NCI-H2107 (cell line): ENCODE data around the gene NTSR2.

Experiments
- DNase-seq: peaks from one replicate; lab custom pipeline; 2025; lab: John Stamatoyannopoulos, UW

Gene NTSR2

DNA sequence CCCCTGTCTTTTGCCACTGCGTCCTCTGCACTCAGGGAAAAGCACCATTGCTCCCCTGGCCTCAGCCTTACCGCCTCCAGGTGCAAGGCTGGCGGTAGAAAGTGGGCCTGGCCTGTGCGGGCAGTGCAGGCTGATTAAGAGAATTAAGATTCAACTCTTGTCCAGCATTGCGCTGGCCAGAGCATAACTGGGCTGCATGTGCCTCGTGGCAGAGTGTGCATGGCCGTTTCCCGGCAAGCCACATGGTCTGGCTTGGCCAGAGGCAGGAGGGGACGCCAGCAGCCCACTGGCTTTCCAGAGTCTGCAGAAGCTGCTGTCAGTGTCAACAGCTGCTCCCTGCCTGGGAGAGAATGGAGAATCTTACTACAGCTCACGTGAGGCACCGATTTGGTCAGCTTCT lies 12.3 kb downstream of the NTSR2 start:
- no peak for DNase-seq

- DNase-seq = no peak
Observed at GRCh38 chr2:11657195-11657594, 12.8 kb downstream of the NTSR2 start.

DNA sequence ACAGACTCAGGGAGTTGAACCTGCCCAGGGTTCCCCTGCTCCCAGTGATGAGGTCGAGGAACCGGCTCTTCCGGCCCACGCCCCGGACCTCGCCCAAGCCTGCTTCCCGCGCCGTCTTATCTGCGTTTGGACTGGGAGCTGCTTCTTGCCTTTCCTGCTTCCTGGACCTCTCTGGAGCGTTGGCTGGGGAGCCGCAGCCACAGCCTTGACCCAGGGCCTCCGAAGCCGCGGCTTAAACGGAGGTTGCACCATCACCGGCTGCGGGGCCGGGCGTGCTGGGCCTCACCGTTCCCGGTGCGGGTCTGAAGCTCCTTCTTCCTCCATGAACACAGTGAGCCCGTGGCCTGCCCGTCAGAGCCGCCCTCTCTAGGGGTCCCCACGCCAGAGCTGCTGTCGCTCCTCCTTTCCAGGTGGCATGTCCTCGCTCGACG lies 13.3 kb downstream of the NTSR2 start:
- DNase-seq = no peak

- no peak for DNase-seq
Observed at GRCh38 chr2:11656252-11656651, 13.7 kb downstream of the NTSR2 start.

GRCh38 chr2:11655495-11655894 lies 14.5 kb downstream of the NTSR2 start:
- no peak for DNase-seq

DNA sequence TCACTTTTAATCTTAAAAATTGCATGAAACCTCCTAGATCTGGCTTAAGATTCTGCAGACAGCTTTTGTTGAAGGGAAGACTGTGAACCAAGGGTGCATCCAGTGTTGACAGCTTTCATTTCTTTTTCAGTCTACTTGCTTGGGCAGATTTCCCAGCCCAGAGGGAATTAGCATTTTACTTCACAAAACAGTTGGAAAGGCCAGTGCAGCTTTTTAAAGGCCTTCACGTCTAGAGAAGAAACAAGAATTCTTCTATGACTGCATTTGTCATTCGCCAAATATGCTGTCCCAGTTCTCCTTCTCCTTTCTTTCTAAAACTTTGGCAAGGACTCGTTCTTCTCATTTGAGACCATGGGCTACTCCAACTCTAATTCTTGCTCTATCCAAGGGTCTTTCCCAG lies 17.4 kb downstream of the NTSR2 start:
- DNase-seq = no peak

DNA sequence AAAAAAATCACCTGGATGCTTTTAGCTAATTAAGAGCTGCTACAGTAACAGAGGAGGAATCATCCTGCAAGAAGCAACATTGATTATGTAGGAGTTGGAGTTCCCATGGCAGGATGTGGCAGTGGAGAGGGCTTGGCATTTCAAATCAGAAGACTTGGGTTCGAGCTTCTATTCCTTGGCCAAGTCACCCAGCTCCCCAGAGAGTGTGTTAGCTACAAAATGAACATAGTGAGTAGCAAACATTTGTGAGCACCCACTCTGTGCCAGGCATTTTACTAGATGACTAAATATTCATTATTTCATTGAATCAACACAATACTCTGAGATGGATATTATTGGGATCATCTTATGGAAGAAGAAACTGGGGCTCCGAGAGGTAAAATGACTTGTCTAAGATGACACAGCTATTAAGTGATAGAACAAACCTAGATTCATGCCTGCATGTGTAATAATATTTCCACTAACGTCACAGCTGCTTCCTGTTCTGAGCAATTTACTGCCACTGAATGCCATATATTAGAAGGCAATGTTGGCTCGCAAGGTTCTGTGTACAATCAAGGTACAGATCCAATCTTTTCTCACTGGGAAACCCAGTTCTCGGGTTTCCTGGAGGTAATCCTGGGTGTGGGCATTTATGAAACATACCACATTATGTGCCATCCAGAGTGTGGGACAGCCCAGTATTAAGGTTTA lies 18.0 kb downstream of the NTSR2 start:
- DNase-seq = no peak

DNA sequence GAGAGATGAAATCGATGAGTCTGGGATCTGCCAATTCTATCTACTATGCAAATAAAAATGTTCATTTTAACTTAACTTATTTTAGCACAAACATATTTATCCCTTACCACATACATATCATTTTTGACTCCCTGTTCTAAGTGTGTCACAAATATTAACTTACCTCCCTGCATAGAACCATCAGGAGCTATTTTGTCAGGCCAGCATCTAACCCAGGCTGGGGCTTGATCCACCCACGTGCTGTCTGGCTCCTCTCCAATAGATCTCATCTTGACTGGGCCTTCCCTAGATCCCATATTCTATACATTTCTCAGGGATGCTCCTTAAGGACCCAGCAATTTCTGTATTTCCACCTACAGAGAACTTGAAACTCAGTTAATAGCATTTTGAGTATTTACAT lies 20.9 kb downstream of the NTSR2 start:
- no peak for DNase-seq

DNA sequence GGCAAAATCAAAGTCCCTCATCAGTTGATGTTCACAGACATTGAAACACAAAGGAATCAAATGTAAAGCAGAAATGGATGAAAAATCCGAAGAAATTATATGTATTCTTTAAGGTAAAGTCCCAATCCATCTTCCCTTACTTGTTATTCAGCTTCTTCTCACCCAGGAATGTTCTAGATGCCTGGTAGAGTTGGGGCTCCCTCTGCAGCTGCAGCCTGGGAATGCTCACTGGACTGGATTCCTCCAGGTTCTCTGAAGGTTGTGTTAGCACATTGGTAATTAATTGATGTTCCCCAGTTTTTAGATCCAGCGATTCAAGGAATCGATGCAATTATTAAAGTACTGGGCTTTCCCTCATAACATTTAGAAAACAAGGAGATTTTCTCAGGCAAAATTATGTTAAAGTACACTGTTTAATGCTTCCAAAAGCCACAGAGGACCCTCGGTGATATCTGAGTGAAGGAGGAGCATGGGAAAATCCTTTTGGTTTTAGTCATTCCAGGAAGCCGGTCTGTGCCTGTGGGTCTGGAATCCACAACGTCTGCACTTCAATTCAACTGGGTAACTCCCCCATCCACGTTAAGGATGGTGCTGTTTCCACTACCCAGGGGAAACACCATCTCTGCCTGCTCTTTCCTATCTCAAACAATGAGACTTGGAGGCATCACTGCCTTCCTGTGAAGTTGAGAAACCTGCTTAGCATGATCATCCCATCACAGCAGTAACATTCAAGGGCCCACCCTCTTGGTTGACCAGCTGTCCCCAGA lies 22.0 kb downstream of the NTSR2 start:
- no peak for DNase-seq

GRCh38 chr2:11646530-11646929 lies 23.5 kb downstream of the NTSR2 start:
- no peak for DNase-seq

DNA sequence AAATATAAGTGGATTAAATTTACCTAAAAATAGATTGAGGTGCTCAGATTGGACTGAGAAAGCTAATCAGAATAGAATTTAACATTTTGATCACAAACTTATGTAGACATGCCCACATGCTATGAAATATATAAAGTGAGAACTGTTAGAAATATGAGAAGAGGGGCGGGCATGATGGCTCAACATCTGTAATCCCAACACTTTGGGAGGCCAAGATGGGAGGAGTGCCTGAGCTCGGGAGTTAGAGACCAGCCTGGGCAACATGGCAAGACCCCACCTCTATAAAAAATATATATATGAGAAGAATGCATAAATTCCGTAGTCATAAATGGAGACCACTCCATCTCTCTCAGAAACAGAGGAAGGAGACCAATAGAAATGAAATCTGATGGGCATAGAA lies 25.7 kb downstream of the NTSR2 start:
- no peak for DNase-seq

GRCh38 chr2:11642972-11643371 lies 27.0 kb downstream of the NTSR2 start:
- DNase-seq = no peak

DNA sequence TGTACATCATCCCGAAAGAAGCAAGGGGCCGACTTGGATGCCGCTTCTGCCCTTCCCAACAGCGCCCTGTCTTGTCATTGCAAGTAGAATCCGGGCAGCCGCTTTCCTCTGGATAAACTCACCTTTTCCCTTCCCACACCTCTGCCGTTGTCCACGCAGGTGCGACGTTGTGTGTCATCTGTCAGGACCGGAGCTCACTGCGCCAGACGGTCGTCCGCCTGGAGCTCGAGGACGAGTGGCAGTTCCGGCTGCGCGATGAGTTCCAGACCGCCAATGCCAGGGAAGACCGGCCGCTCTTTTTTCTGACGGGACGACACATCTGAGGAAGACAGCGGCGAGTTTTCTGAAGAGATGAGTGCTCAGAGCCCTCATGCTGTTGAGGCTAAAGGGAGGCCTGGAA lies 29.9 kb downstream of the NTSR2 start:
- DNase-seq = no peak

DNA sequence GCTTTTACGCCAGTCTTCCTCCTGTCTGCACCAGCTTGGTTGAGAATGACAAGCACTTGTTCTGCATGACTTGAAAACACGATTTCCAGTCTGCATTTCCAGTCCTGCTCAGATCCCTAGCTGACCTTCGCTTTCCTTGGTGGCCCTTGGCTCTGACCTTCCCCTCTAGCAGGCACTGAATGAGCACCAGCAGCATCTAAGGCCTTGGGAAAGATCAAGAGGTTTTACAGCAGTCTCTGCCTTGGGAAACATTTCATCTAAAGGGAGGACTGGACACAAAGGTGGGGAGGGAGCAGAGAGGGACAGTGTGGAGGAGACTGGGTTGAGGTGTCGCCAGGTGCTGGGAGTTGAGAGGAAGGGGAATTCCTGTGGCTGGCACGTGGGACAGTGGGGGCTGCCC lies 30.5 kb downstream of the NTSR2 start:
- DNase-seq = no peak

DNA sequence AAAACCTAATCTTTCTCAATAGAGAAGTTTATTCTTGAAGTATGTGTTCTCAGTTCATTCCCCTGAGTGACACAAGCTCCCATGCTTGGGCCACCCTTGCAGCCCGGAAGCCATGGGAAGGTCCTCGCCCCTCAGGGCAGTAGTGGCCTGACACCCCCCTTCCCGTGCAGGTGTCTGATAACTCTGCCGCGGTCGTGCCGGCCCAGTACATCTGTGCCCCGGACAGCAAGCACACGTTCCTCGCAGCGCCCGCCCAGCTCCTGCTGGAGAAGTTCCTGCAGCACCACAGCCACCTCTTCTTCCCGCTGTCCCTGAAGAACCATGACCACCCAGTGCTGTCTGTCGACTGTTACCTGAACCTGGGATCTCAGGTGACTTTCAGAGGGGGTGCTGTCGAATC lies 32.4 kb downstream of the NTSR2 start:
- DNase-seq = no peak

DNA sequence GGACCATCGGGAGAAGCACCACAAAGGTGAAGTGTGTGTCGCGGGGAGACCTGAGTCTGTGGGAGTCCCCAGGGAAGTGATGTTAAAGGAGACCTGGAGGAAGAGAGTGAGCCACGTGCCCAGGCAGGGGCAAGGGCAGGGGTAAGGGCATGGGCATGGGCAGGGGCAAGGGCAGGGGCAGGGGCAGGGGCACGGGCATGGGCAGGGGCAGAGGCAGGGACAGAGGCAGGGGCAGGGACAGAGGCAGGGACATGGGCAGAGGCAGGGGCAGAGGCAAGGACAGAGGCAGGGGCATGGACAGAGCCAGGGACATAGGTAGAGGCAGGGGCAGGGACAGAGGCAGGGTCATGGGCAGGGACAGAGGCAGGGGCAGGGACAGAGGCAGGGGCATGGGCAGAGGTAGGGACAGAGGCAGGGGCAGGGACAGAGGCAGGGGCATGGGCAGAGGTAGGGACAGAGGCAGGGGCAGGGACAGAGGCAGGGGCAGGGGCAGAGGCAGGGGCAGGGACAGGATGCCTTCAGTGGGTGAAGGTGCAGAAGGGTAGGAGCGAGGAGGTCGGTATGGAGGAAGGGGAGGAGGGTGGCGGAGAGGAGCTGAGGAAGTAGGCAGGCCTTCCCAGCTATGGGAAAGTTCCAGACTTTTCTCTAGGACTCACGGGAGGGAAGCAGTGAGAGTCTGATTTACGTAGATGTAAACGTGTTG lies 33.3 kb downstream of the NTSR2 start:
- no peak for DNase-seq

DNA sequence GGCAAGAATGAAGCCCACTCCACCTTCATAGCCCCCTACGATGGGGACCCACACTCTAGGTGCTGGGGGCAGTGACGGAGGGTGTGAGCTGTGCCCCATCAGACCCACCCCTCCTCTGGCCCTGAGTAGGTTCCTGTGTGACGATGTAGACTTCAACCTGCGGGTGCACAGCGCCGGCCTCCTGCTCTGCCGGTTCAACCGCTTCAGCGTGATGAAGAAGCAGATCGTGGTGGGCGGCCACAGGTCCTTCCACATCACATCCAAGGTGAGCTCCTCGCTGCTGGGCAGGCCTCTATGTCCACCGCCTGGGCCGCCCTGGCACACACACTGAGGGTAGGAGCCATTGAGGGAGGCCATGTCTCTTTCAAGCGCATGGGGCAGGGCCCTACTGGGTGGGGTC lies 34.9 kb downstream of the NTSR2 start:
- DNase-seq = no peak

GRCh38 chr2:11634584-11634983 lies 35.4 kb downstream of the NTSR2 start:
- no peak for DNase-seq

GRCh38 chr2:11633923-11634478 lies 36.0 kb downstream of the NTSR2 start:
- DNase-seq = no peak

GRCh38 chr2:11631462-11631861 lies 38.5 kb downstream of the NTSR2 start:
- no peak for DNase-seq

DNA sequence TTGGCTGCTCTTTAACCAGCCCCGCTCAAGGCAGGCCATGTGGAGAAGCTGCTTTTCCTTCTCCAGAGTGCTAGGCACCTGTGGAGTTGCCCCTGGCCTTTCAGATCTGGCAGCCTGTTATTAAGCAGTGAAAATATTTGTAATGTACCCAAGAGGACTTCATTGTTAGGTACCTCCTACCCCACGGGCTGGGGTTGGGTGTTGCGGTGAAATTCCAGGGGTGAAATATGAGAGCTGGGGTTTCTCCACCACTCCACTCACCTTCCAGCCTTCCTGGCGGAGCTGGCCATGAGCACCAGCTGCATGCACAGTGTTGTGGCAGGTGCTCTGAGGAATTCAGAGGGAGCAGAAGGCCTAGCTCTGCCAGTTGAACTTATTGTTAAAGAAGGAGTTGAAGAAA lies 39.1 kb downstream of the NTSR2 start:
- DNase-seq = peak; percentile 58

DNA sequence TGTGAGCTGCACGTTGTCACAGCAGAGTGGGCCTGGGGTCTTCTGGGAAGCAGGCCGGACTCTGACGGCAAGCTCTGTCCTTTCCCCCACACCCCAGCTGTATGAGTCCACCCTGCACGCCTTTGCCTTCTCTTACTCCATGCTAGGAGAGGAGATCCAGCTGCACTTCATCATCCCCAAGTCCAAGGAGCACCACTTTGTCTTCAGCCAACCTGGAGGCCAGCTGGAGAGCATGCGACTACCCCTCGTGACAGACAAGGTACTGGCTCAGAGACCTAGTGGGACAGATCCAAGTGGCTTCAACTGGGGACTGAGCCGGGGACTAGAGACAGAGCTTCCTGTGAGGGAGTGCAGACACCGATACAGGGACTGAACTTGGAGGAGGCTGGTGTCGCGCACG lies 40.1 kb downstream of the NTSR2 start:
- DNase-seq = no peak

DNA sequence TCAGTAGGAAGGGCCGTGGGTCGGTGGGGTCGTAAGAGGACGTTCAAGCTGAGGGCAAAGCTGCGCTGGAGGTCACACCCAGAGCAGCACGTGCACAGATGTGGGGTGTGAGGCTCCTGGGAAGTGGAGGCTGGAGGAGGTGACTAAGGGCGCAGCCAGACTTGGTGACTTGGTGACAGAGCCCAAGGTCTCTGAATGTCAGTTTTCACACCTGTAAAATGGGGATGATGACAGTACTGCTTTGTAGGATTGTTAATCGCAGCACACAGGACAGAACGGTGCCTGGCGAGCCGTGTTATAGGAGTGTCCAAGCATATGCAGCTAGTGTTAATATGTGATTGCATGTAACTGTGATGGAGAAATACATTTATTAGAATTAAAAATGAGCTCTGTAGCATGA lies 40.8 kb downstream of the NTSR2 start:
- no peak for DNase-seq
